B cell (primary cell): ENCODE data around the gene CYTH3. TPM values are rescaled to one million over a fixed set of nuclear protein-coding genes. Genes with fewer than 3 reads are reported as not detected.
"Not testable (repeated sequence)": the region's sequence is repeated elsewhere in the genome, so short reads cannot be mapped to it uniquely, and the experiment has no call there.

Experiments
- ATAC-seq: fragments of 200-7000 bp; cut with Tn5 transposase; one replicate; pipeline ENCODE4 v1.10.0; 2021; ENCODE audit warnings: low read depth, mild to moderate bottlenecking, moderate number of reproducible peaks, moderate library complexity
- CTCF ChIA-PET: fragments of 350-600 bp; sonication (Branson Sonifier 250); formaldehyde crosslinking; loops from one replicate; lab custom pipeline; 2021; ENCODE audit warnings: antibody characterized with exemption, inconsistent platforms; lab: Charles Lee
- POLR2A ChIA-PET: fragments of 350-600 bp; sonication (Branson Sonifier 250); formaldehyde crosslinking; loops from one replicate; lab custom pipeline; 2021; ENCODE audit warnings: antibody characterized with exemption; lab: Charles Lee
- DNase-seq: peaks from one replicate; pipeline ENCODE4 v3.0.0; 2013
- H2AFZ ChIP-seq: 2 replicates; pipeline ENCODE4 v1.6.1; 2012; ENCODE audit warnings: mild to moderate bottlenecking, low read depth, low read length; ENCODE audit not compliant: insufficient read depth, poor library complexity, severe bottlenecking
- H3K27ac ChIP-seq, 2 donors: 1 replicate in 1 of 2; 2 replicates in 1 of 2; pipeline ENCODE4 v1.5.1; 2012 to 2013; ENCODE audit warnings: low read length in 2 of 2, mild to moderate bottlenecking in 2 of 2, moderate library complexity in 1 of 2
- H3K27me3 ChIP-seq, 4 experiments: fragments of 200-600 bp in 1 of 4; sonication (generic) in 1 of 4; replicated peaks in 1 of 4; 1 replicate in 2 of 4; 2 replicates in 2 of 4; pipeline versions ENCODE4 v1.6.1 to v1.7.0; 2013 to 2016; ENCODE audit warnings: low read length in 3 of 4, mild to moderate bottlenecking in 2 of 4, mixed read lengths in 1 of 4, moderate library complexity in 1 of 4; ENCODE audit not compliant: insufficient read depth in 4 of 4, control insufficient read depth in 3 of 4; ENCODE audit errors: control extremely low read depth in 1 of 4
- H3K36me3 ChIP-seq, 2 experiments: replicated peaks in 1 of 2; 1 replicate in 1 of 2; 2 replicates in 1 of 2; pipeline versions ENCODE4 v1.6.1 to v1.7.1; 2013; ENCODE audit warnings: low read length in 1 of 2; ENCODE audit not compliant: insufficient read depth in 2 of 2, control insufficient read depth in 1 of 2; ENCODE audit errors: control extremely low read depth in 1 of 2, extremely low read depth in 1 of 2
- H3K4me1 ChIP-seq, 2 donors: fragments of 200-600 bp in 1 of 2; sonication (generic) in 1 of 2; 1 replicate in 1 of 2; 2 replicates in 1 of 2; pipeline versions ENCODE4 v1.5.1 to v1.6.1; 2013 to 2017; ENCODE audit warnings: low read length in 2 of 2; ENCODE audit not compliant: control insufficient read depth in 2 of 2, insufficient read depth in 2 of 2
- H3K4me2 ChIP-seq: replicated peaks from 2 replicates; pipeline ENCODE3; 2012; ENCODE audit warnings: mild to moderate bottlenecking, low read depth, low read length; ENCODE audit not compliant: poor library complexity, severe bottlenecking
- H3K4me3 ChIP-seq, 5 experiments: fragments of 200-600 bp in 1 of 5; sonication (generic) in 1 of 5; 1 replicate in 3 of 5; 2 replicates in 2 of 5; pipeline versions ENCODE4 v1.5.1 to v1.7.0; 2011 to 2016; ENCODE audit warnings: low read length in 4 of 5, mild to moderate bottlenecking in 4 of 5, low read depth in 2 of 5, control low read depth in 1 of 5, moderate library complexity in 1 of 5; ENCODE audit not compliant: insufficient read depth in 1 of 5; ENCODE audit errors: control extremely low read depth in 1 of 5, extremely low read depth in 1 of 5
- H3K79me2 ChIP-seq: fragments of 200-600 bp; sonication (generic); one replicate; pipeline ENCODE4 v1.6.0; 2016; ENCODE audit warnings: low read length; ENCODE audit not compliant: control insufficient read depth, insufficient read depth
- H3K9ac ChIP-seq: fragments of 200-600 bp; sonication (generic); 2 replicates; pipeline ENCODE4 v1.6.1; 2017; ENCODE audit warnings: mild to moderate bottlenecking, low read length, moderate library complexity
- H3K9me3 ChIP-seq, 3 donors: one replicate each; pipeline versions ENCODE4 v1.6.1 to v1.7.1; 2013; ENCODE audit warnings: low read length in 2 of 3; ENCODE audit not compliant: control insufficient read depth in 2 of 3, insufficient read depth in 1 of 3; ENCODE audit errors: control extremely low read depth in 1 of 3
- H4K20me1 ChIP-seq: 2 replicates; pipeline ENCODE4 v1.6.0; 2012; ENCODE audit warnings: mild to moderate bottlenecking, low read length; ENCODE audit not compliant: insufficient read depth, control insufficient read depth, poor library complexity, severe bottlenecking
- H3K27ac Mint-ChIP-seq: one replicate; pipeline ENCODE4 v1.8.0; 2021; ENCODE audit warnings: mixed read lengths
- H3K27me3 Mint-ChIP-seq: one replicate; pipeline ENCODE4 v1.8.0; 2021; ENCODE audit warnings: mixed read lengths
- H3K4me1 Mint-ChIP-seq: one replicate; pipeline ENCODE4 v1.8.0; 2021; ENCODE audit warnings: mixed read lengths
- H3K4me3 Mint-ChIP-seq: one replicate; pipeline ENCODE4 v1.8.0; 2021; ENCODE audit warnings: mixed read lengths
- H3K9me3 Mint-ChIP-seq: one replicate; pipeline ENCODE4 v1.8.0; 2022; ENCODE audit warnings: mixed read lengths; ENCODE audit not compliant: insufficient read depth
- EZH2 ChIP-seq: IDR thresholded peaks from 2 replicates; pipeline ENCODE4 v1.6.1; 2012; ENCODE audit warnings: borderline replicate concordance, low read depth, mild to moderate bottlenecking, moderate library complexity, low read length; ENCODE audit not compliant: insufficient read depth, poor library complexity, severe bottlenecking
- WGBS: methylation state at CpG from one replicate; pipeline ENCODE4 v1.1.5; 2013; ENCODE audit warnings: missing lambda C conversion rate; ENCODE audit not compliant: insufficient coverage; 5-methylcytosine and 5-hydroxymethylcytosine counted together
- intact Hi-C: fragments of 100-400 bp; cut with micrococcal nuclease; formaldehyde crosslinking; loops from one replicate; pipeline ENCODE4 v1.10.0; 2022
- polyA plus RNA-seq: library from polyadenylated mRNA; depleted of rRNA; stranded (reverse); fragments of >200 nt; gene quantifications from 2 replicates; pipeline ENCODE4 v1.2.3, GENCODE V29; 2012
- total RNA-seq, 2 donors: library from RNA; stranded (reverse); fragments of 120-200 nt in 1 of 2; gene quantifications; 1 replicate in 1 of 2; 2 replicates in 1 of 2; pipeline versions ENCODE4 v1.2.3 to v1.2.4, GENCODE V29; 2013 to 2022

Gene CYTH3
- total and polyA plus RNA-seq, 2 donors (not counting 1 experiment from before 2014, with no cell fraction given): 5.2 to 11.3 TPM

DNA sequence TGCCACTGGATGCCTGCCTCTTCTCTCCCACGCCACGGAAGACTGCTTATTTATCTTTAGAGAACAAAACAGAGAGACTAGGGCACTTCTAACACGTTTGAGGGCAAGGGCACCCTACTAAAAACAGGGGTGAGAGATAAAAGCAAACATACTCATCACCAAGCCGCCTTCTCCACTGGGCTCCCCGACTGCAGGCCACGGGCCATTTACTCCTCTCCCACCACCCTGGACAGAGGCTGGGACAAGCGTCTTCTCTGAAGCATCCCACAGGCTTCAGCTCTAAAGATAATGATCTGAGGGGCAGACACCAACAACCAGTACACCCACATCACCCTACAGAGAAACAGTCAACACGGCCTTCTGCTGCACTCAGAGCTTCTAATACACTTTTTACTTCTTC is 78.7 kb downstream of the CYTH3 start:
- no peak overlapping the region for H3K4me3 ChIP-seq
- ChIA-PET CTCF (no interaction called here), POLR2A (no interaction called here)
- no peak overlapping the region for H3K9ac ChIP-seq
- 92% methylated on average over 4 of the region's 8 CpGs for WGBS
- H3K36me3 ChIP-seq: no peaks in the 10 kb centered on the region
- H3K4me1 ChIP-seq: no peaks in the 10 kb centered on the region
- H2AFZ ChIP-seq: no peak overlapping the region
- H3K4me1 Mint-ChIP-seq: no peaks in the 10 kb centered on the region
- no peak overlapping the region for H3K27ac Mint-ChIP-seq
- H3K79me2 ChIP-seq: no peaks in the 10 kb centered on the region
- intact Hi-C loops: no loop called here
- no peaks in the 10 kb centered on the region for H3K9me3 Mint-ChIP-seq
- no peak overlapping the region for H3K4me2 ChIP-seq
- ATAC-seq (no peak), DNase-seq (no peak)
- TF ChIP-seq EZH2: no peak
- H4K20me1 ChIP-seq: no peaks in the 10 kb centered on the region
- H3K4me3 Mint-ChIP-seq: no peak overlapping the region
- H3K9me3 ChIP-seq: no peaks in the 10 kb centered on the region
- H3K27me3 ChIP-seq: no peaks in the 10 kb centered on the region
- peaks cover 7% of the 10 kb centered on the region for H3K27me3 Mint-ChIP-seq
- H3K27ac ChIP-seq: no peak overlapping the region

DNA sequence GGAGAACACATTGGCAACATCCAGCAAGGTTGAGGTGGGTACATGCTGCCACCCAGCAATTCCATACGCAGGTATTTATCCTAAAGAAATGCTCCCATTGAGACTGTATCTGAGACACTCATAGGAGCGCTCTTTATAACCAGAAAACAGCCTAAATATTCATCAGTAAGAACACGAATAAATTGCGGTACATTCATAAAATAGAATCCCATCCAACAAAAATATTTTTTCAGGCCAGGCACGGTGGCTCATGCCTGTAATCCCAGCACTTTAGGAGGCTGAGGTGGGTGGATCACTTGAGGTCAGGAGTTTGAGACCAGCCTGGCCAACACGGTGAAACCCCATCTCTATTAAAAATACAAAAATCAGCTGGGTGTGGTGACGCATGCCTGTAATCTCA is 81.9 kb downstream of the CYTH3 start:
- H3K79me2 ChIP-seq, POLR2A ChIA-PET, H3K27ac Mint-ChIP-seq, H3K4me3 Mint-ChIP-seq, H3K9me3 Mint-ChIP-seq, H3K4me1 Mint-ChIP-seq, H2AFZ ChIP-seq, H3K27me3 Mint-ChIP-seq, H3K4me2 ChIP-seq, H3K9me3 ChIP-seq, H3K27ac ChIP-seq, H3K27me3 ChIP-seq, DNase-seq, intact Hi-C loops, ATAC-seq, CTCF ChIA-PET, H3K9ac ChIP-seq, H3K36me3 ChIP-seq, H3K4me1 ChIP-seq, H3K4me3 ChIP-seq, H4K20me1 ChIP-seq: not testable (repeated sequence)
- 100% methylated on average over 3 of the region's 7 CpGs for WGBS
